Hematopoietic multipotent progenitor cell treated with erythropoietin and hydrocortisone succinate and interleukin-3 and kit ligand, for 17 days (in vitro differentiated cells): ENCODE data around the gene TRIM67.
"Not testable (repeated sequence)": the region's sequence is repeated elsewhere in the genome, so short reads cannot be mapped to it uniquely, and the experiment has no call there.

Experiments
- DNase-seq: peaks from one replicate; pipeline ENCODE4 v3.0.0-alpha.2; 2015; ENCODE audit warnings: low spot score

Gene TRIM67

DNA sequence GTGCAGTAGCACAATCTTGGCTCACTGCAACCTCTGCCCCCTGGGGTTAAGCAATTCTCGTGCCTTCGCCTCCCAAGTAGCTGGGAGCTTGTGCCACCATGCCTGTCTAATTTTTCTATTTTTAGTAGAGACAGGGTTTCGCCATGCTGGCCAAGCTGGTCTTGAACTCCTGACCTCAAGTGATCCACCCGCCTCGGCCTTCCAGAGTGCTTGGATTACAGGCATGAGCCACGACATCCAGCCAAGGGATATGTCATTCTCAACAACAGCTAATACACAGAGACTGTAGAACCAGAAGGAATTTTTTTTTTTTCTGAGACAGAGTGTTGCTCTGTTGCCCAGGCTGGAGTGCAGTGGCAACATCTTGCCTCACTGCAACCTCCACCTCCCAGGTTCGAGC, 3.7 kb upstream of the TRIM67 start:
- not testable (repeated sequence) for DNase-seq

DNA sequence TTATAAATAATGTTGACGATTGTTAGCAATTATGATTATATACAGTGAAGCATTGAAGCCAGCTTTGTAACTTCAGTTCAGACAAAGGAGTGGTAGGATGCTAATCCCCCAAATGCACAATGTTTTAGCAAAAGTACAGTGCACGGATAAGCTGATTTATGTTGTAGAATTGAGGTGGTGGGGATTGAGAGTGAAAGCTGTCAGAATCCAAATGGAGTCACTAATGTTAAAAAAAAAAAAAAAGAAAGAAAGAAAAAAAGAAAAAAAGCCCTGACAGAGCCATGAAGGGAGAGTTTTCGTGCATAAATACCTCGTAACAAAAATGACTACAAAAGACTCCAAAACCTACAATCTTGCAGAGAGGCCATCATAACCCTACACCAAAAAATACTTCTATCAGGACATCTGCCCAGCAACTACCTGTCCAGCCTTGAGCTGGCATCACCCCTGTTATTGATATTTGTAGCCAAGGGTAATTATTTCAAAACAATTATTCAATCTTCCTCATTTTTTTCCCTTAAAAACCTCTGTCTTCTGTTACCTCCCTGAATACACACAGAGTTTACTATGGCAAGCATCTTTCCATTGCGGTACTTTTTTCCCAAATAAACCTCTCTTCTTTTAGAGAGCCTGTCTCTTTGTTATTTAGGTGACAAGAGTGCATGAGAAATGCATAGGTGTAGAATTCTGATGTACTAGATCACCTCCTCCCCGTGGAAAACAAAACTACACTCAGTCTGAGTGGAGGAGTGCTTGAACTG, 2.5 kb upstream of the TRIM67 start:
- DNase-seq = no peak

DNA sequence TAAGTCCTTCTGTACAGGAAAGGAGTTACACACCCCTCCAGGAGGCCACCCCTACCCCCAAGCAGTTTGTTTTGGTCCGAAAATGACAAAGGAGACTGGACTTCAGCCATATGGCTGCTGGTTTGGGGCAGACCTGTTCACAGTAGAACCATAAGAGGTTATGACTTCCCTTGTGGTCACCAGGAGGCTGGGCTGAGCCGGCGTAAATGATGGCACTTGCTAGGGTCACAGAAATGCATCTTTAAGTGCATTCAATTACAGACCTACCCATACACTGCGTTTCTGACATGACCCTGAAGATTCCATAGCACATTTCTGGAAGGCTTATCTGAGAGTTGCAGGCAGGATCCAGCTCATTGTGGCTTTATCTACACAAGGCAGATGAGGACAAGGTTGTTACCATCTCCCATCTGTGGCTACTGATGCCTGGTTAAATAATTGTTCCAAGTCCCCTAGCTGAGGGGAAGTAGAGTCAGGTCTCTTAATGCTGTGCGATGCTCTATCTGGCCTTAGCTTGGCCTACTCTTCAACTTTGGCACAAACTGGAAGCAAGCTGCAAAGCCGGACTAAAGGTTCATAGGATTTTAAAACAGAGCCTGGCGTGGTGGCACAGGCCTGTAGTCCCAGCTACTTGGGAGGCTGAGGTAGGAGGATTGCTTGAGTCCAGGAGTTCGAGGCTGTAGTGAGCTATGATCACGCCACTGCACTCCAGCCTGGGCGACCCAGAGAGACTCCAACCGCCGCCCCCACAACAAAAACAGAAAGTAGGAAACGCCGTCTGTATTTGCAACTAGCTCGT, 1.7 kb upstream of the TRIM67 start:
- DNase-seq = peak; percentile 44

DNA sequence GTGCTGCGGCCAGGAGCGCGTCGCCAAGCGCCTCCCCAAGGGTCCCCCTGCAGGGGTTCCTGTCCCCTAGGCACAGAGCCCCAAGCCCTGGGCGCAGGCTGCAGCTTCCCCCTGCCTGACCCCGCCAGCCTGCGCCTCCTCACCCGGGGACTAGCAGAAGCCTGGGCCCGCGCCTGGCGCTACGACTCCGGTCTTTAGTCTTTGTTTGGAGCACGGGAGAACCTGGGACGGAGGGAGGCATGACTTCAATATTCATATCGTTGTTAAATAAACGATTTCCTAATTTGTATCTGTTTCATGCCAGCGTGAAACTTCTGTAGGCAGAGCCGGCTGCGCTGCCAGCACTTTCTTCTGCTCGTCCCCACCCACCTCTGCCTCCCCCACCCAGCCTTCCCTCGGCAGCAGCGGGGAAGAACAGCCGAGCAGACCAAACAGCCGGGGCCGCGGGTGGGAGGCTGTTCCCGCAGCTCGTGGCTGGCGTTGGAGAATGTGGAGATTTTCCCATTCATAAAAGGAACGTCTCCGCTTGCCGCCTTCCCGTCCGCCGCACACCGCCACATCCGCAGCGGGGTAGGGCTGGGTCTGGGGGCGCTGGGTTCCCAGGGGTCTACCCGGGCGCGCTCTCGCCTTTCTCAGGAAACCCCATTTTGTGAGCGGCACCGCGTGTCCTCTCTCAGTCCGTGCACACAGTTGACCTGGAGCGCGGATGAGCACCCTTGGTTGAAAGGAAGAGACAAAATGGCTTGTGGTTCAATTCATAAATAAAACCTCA, 777 bp upstream of the TRIM67 start:
- peak; percentile 8 for DNase-seq

DNA sequence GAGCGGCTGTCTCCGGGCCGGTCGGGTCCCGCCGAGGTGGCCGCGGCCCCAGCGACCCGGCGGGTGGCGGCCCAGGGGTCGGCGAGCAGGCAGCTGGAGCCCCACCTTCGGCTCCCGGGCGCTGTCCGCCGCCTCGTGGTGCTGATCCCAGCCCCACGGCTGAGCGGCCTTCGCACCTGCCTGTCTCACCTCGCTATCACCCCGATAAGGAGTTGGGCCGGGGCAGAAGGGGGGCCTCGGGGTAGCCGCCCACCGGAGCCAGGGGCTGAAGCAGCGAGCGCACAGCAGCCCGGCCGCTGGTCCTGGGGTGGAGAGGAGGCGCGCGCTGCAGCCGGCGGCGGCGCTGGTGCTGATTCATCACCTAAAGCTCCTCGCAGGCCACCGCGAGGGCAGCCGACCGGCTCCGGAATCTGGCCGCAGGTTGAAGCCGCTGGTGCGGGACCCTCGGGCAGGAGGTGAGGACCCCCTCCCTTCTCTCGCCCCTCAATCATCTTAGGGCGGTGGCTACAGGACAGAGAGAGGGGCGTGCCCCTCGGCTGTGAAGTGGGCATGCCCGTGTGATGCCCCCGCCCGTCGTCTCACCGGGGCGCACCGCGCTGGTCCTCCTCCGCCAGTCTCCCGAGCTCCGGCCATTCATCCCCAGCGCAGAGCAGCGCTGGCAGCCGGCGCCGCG, 575 bp downstream of the TRIM67 start:
- DNase-seq = peak; percentile 16

GRCh38 chr1:231162970-231163829, 1.3 kb downstream of the TRIM67 start:
- DNase-seq = no peak

DNA sequence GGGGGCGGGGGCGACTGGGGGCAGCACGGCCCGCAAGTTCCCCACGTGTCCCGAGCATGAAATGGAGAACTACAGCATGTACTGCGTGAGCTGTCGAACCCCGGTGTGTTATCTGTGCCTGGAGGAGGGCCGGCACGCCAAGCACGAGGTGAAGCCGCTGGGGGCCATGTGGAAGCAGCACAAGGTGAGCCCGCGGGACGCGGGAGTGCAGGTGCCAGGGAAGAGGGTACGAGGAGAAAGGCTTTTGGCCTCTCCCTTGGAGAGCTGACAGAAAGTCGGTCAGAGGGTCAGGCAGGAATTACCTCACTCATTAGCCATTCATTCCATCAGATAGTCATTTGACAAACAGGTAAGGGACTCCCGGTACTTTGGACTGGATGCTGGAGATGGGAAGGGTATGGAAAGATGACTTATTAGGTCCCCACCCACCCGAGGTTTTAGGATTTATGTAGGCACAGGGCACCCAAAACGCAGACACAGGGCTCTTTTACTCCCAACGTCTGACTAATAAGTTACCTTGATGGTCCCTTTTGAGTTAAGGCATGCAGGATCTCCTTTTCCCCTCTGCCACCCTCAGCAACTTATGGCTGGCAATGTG, 2.1 kb downstream of the TRIM67 start:
- DNase-seq = no peak

- no peak for DNase-seq
Measured at GRCh38 chr1:231165371-231165770, 3.5 kb downstream of the TRIM67 start.

GRCh38 chr1:231166398-231166797, 4.5 kb downstream of the TRIM67 start:
- DNase-seq = no peak

- DNase-seq = no peak
Measured at GRCh38 chr1:231170875-231171274, 9.0 kb downstream of the TRIM67 start.

DNA sequence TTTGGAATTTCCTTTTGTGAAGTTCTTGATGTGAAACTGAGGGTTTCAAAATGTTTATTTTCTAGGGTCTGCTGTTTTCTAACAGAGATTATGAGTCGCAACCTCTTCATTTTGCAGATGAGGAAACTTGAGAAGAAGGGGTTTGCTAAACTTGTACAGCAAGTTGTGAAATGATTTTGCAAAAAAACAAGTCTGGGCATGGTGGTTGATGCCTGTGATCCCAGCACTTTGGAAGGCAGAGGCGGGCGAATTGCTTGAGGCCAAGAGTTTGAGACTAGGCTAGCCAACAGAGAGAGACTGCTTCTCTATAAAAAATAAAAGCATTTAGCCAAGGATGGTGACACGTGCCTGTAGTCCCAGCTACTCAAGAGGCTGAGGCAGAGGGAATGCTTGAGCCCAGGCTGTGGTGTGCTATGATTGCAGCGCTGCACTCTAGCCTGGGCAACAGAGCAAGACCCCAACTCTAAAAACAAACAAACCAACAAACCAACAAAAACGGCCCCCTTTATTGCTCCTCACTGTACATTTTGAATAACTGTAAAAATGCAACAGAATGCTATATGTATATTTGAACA, 9.9 kb downstream of the TRIM67 start:
- no peak for DNase-seq

DNA sequence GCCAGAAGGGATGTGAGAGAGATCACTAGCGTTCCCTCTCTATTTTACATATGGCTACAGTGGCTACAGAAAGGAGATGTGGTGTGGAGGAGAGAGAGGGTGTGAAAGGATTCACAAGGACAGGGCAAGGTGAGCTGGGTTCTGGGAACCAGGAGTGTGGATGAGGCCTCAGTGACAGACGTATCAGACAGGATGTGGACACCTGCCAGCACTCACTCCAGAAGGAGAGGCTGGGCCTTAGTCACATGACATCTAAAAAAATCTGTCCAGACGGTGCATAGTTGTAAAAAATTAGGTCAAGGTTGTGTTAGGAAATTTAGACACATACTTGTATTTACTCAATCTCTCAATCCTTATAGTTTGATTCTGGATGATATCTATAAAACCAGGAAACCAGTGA, 10.6 kb downstream of the TRIM67 start:
- DNase-seq = no peak

DNA sequence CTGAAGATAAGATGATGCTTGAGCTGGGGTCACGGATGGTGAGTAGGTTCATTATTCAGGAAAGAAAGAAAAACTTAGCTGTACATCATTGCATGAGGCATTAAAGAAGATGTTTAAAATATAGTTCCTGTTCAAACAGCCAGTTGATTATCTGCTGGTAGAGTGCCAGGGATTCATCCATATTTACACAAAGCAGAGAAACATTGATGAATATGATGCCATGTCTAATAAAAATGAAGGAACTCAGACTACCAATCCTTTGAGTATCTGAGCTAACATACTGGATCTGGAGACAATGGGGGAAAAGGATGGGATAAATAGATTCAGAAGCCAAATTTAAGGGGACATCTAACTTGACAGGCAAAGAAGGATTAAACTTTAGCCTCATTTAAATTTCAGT, 14.6 kb downstream of the TRIM67 start:
- no peak for DNase-seq

- DNase-seq = no peak
Measured at GRCh38 chr1:231177226-231177625, 15.4 kb downstream of the TRIM67 start.

DNA sequence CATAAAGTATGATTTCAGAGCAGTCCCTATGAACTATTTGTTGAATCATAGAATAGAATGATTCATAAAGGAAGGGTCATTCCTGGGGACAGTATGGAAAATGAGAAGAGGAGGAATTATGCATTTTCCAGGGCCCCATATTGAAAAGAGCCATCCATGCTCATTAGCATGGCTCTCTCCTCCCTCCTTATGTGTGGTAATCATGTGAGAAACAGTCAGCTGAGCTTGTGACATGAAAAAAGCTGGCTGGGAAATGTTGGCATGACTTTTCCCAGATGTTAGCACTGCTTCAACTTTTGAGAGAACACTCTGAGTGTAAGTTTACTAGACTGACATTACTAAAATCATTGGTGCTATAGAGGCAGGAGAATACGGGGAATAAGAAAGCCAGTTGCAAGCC, 16.1 kb downstream of the TRIM67 start:
- no peak for DNase-seq

GRCh38 chr1:231178970-231179369, 17.1 kb downstream of the TRIM67 start:
- no peak for DNase-seq

DNA sequence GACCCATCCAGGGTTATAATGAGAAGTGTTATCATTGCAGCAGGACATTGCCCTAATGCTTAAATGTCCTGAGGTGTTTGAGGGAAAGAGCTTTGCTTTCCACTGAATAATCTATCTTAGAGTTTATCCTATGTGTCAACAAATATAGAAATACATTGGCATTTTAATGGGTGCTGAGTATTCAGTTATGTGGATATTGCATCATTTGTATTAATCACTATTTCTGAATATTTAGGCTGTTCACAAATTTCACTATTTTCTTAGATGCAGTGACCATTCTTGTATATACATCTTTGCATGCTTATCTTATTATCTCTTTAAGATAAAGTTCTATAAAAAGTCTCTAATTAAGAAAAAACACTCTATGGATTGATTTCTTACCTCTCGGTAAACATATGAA, 18.2 kb downstream of the TRIM67 start:
- no peak for DNase-seq

DNA sequence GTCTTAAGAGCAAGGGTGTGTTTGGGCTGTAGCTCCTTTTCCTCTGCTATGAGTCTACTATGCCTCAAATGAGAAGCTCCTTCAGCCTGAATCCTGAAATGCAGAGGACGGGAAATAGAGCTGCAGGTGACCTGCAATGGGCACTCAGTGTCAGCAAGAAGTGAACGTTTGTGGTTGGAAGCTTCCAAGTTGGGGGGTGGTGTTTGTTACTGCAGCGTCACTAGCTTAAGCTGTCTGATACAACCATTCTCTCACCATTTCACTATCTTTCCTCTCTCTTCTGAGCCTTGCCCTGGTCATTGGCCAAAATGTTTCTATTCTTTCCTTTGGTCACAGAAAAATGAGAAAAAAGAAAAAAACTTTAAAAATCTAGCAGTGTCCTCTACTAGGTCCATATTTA, 19.4 kb downstream of the TRIM67 start:
- DNase-seq = no peak

- no peak for DNase-seq
Measured at GRCh38 chr1:231182317-231182716, 20.5 kb downstream of the TRIM67 start.
